Measurements from ENCODE around the gene CAMK1D.
A peak's percentile ranks its signal among the peaks of the same experiment; 100 is the strongest.

The CAMK1D gene

DNA sequence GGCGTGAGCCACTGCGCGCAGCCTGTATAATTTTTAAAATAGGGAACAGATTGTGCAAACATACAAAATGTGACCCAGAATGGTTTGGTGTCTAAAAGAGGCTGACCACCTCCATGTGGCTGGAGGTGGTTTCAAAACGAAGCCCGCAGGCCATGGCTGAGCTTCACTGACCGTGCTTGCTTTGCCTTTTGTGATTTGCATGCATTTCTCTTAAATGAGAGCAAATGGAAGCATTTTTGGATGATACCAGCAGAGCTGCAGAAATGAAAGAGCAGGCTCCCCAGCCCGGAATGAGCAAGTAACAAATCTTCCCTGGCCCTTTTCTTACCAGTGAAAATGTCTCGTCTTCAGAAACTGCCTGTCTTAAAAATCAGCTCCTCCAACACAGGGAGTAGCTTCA, 239.9 kb downstream of the CAMK1D start:
- no peak for DNase-seq (ENCODE audit: low read depth in 1 of 2, low spot score in 1 of 2)

DNA sequence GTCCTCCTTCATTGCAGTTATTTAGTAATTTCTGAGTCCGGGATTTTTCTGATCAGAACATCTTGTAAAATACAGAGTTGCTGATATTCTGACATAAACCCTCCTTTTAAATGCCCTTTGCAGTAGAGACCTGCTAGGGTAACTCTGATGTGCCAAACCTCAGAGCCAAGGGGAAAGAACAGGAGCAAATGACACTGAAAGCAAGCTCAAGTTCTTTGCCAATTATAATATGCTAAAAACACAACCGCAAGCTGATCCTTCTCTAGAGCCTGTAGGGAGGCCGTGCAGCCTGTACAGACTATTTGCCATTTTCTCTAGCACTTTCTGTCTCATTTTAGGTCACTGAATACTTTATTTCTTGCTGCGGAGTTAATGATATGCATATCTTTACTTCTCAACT, 240.4 kb downstream of the CAMK1D start:
- DNase-seq (ENCODE audit: low read depth in 1 of 2, low spot score in 1 of 2), result no peak

DNA sequence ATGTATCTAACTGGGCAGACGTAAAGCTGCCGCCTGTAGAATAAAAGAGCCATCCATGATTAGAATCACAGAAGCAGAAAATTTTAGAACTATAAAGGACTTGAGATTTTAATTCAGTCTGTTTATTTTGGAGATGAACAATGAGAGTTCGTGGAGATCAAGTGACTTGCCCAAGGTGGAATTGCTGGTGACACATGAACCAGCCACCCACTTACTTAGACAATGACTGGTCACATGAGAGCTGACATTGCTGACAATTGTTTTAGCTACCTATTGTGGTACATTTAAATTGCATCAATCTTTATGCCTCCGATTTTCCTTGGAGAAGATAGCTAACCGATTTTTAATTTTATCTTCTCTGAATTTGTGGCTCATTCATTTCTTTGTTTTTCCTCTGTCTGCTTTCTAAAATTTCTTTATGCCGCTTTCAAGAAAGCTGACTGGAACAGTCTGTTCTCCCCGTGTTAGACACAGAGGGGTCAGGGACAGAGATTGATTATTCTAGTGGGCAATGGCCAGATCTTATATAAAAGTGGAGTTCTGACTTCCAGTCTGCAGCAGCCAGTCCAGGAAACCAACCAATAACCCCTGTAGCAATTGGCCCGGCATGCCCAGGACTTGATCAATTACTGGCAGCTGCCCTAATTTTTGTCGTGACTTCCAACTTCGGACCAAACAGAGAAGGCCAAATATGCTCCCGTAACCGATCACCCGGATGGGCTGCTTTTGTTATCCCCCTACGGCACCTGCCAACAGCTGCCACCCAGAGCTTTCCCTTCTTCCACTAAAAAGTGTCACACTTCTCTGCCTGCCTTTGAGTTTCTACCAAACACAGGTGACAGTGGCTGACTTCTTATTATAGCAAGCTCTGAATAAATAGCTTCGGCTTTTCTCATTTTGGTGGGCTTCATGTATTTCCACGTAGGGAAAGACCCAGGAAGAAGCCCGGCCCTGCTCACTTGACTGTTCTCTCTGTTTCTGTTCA, 241.6 kb downstream of the CAMK1D start:
- no peak for DNase-seq (ENCODE audit: low read depth in 1 of 2, low spot score in 1 of 2)

DNA sequence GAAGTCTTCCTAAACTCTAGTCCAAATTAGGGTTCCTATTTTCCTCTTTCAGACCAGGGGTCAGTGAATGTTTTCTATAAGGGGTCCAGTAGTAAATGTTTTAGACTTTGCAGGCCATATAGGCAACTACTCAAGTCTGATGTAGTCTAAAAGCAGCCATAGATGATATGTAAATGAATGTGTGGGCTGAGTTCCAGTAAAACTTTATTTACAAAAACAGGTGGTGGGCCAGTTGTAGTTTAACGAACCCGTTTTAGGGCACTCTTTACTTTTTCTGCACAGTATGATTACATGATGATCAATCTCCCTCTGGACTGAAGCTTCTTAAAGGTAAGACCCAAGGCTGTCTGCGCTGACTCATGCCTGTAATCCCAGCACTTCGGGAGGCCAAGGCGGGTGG, 243.6 kb downstream of the CAMK1D start:
- DNase-seq (ENCODE audit: low read depth in 1 of 2, low spot score in 1 of 2), result no peak

DNA sequence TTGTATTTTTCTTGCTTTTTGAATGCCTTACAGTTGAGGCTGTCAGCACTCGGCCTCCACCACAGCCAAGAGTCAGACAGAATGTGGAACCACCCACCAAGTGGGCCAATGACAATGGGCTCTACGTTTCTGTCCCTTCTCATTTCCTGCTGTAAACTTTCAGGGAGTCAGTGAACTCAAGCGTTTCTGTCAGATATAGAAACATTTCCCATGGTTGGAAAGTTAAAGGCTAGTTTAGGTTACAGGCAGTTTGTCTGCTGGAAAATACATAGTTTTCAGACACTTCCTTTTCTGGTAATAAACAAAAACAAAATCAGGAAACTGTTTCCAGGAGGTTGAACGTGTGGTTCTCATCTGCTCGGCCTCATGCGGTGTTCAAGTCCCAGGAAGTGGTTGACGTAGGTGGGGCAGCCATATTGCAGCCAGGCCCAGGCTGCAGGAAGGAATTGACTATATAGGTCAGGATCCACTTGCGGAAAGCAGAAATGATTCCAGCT, 245.1 kb downstream of the CAMK1D start:
- peak in 1 of 2 donors; percentile 11 for DNase-seq (ENCODE audit: low read depth in 1 of 2, low spot score in 1 of 2)

DNA sequence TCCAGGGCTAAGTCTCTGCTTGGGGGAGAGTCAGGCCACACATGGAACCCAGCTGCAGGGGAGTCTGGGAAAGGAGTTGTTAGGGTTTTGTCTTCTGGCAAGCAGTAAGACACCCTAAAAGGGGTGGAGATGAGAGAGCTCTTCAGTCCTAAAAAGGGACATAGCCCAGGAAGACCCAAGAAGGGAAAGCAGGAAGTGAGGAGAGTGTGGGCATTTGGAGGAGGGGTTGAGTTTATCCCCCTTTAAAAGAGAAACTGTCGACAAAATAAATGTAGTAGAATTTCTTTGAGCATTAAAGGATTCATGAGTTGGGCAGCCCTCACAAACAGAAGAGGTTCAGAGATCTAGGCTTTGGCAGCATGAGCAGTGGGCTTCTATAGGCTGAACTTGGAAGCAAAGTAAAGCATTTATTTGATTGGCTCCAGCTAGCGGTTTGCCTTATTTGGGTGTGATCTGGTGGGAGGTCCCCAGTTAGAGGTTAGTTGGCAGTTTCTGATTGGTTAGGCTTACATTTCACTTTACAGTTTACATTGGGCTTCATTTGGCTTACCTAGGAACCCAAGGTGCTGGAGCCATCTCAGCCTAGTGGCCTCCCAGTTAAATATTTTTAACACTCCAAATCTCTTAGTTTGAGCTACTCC, 246.7 kb downstream of the CAMK1D start:
- DNase-seq (ENCODE audit: low read depth in 1 of 2, low spot score in 1 of 2), result no peak

DNA sequence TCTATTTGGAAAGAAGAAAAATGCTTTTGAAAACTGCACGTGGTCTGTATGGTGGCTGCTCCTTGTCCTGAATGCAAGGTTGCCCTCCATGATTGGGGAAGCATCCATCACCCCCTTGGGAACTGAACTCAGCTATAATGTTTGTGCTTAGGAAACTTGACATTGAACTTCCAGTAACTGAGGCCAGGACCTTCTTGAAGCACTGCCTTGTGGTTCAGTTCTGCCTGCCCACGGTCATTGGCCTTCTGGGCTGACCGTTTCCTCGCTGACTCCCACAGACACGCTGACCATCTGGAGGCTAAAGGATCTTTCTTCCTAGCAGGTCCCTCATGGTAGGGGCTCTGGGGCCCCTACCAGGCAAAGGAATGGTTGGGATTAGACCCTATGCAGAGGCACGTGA, 247.8 kb downstream of the CAMK1D start:
- DNase-seq (ENCODE audit: low read depth in 1 of 2, low spot score in 1 of 2), result no peak

DNA sequence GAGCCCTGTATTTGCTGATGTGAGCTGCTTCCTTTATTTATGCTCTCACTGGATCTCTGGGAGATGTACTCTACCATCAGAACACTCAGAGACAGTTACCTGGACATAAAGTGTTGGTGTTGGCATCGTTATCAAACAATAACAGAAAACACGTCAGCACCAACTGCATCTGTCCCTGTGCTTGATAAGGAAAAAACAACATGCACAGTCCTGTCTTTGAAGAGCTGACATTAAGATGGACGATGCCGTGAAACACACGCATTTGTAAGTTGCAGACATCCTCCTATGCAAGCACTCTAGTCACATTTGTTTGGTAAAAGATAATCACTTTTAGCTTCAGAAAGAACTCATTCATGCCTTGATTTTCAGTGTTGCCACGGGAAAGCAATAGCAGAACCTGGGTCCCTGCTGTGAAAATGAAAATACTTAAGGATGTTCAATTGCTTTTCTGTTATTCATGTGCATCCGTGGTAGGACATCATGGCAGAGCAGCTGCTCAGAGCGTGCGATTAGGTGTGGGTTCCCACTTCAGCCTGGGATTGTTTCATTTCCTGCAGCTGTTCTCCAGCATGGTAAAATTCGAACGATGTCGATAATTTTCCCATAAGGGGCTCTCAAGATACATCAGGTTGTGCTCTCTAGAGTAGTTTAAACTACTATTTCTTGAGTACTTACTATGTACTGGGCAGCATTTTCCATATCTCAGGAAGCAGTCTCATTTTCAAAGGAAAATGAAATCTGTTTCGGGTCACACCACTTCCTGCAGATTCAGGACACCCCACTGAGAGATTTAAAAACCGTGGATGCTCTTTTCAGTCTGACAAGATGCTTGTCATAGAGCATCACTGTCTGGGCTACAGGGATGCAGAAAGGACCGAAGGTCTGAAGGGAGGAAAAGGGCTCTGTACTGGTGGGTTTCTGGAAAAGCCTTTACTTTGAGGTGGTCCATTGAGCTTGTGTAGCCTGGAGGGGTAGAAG, 248.7 kb downstream of the CAMK1D start:
- DNase-seq (ENCODE audit: low read depth in 1 of 2, low spot score in 1 of 2), result no peak

DNA sequence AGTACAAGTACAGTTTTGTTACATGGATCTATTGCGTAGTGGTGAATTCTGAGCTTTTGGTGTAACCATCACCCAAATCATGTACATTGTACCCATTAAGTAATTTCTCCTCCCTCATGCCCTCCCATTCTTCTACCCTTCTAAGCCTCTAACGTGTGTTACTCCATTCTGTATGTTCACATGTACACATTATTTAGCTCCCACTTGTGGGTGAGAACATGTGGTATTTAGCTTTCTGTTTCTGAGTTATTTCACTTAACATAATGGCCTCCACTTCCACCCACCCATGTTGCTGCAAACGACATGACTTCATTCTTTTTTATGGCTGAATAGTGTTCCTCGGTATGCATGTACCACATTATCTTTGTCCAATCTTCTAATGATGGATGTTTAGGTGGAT, 251.3 kb downstream of the CAMK1D start:
- no peak for DNase-seq (ENCODE audit: low read depth in 1 of 2, low spot score in 1 of 2)

DNA sequence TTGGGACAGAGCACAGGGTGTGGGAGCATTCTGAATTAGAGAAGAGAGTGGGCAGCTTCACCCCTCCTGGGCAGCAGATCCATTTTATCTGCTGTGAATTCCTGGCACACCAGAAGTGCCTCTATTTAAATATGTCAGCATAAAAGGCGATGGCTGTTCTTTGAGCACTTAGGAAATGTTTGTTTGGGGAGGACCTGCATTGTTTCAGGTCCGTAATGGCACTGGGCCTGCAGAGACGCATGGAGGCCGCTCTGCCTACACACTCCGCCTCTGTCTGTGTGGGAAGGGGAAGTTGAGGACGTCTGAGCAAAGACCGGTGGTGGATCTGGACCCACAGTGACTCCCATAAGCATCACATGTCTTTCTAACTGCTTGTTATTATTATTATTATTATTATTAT, 253.2 kb downstream of the CAMK1D start:
- DNase-seq (ENCODE audit: low read depth in 1 of 2, low spot score in 1 of 2), result no peak

DNA sequence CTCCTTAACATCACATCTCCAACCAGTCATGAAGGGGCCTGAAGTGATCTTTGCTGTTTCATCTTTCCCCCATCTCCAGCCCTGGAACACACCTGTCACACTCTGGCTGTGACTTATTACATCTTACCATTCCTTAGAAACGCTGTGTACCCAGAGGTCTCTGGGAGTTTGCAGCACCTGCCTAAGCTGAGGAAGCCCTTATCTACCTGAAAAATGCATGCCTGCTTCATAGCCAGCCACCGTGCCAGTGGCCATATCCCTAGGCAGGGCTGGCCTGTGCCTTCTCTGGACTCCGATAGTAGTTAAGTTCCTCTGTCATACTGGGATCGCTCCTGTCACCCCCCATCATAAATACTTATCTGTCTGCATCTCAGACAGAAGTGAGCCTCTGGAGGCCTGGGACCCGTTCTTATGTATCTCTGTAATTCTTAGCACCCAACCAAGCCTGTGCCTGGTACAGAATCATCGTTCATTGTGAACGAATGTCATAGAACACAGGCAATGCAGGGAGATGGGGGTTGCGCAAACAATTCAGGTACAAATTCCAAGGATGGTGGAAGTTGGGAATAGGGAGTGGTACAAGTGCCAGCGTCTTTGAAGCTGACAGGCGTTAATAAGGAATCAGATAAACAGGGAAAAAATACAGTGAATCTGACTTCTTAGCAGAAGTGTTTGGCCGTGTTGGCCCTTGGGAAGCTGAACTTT, 254.6 kb downstream of the CAMK1D start:
- DNase-seq (ENCODE audit: low read depth in 1 of 2, low spot score in 1 of 2), result no peak

DNA sequence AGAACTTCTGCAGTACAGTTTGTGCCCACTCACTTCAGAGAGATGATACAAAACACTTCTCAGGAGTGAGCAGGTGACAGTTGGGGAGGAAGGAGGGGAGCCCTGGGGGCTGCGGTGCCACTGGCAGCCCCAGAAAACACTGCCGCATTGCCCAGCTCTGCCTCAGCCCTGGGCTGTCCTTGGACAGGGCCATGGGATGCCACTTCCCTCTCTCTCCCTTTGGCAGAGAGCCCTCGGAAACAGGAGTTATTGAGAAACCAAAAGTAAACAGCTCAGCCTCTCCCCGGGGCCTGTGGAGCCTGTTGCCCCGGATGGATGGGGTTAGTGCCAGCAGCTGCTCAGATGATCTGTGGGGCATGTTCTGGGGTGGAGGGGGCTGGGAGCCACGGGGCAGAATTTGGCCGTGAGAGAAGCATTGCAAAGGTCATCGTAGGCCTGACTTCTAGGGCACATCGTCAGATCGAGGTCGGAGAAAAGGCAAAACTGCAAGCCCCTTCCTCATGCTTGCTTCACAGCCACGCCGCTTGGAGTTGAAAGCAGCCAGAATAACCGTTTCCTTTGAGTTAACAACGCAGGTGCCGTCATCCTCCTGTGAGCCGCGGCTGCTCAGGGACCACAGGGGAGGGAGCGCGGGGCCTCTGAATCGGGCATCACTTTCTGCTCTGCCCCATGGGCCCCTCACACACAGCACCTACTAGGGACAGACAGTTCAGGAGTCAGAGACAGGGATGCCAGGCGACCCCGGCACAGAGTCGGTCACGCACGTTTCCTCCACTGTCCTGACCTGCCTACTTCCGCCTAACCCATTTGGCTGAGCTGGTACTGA, 256.4 kb downstream of the CAMK1D start:
- peak; percentile 17 to 46 for DNase-seq (ENCODE audit: low read depth in 1 of 2, low spot score in 1 of 2)

DNA sequence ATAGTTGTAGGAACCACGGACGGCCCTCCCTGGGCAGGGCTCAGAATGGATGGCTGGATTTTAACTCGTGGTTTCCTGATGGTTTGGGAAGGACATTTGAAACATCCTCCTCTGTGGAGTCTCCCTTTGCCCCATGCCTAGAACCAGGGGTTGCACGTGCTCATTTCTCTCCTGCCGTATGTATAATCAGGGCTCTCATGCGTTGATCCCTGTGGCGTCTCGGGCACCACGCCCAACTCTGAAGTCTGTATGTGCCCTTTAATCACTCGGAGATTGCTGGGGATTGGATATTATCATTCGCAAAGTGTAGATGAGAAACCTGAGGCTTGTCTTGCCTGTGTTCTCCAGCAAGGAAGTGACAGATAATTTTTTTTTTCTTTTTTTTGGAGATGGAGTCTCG, 257.1 kb downstream of the CAMK1D start:
- DNase-seq (ENCODE audit: low read depth in 1 of 2, low spot score in 1 of 2), result no peak

DNA sequence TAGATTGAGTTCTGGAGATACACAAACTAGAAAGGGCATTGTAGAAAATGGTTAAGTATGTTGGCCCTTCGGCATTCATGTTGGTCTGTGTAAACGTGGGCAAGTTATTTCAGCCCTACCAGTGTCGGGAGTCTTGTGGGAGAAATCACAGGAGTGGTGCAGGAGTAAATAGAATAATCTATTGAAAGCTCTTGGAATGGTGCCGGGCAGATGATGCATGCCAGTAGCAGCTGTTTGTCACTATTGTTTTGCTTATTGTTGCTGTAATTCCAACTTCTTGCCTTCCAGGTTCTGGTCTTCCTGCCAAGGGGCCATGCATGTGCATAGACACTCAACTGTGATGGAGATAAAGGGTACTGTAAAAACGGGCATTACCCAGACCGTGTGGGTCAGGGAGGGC, 259.4 kb downstream of the CAMK1D start:
- no peak for DNase-seq (ENCODE audit: low read depth in 1 of 2, low spot score in 1 of 2)

DNA sequence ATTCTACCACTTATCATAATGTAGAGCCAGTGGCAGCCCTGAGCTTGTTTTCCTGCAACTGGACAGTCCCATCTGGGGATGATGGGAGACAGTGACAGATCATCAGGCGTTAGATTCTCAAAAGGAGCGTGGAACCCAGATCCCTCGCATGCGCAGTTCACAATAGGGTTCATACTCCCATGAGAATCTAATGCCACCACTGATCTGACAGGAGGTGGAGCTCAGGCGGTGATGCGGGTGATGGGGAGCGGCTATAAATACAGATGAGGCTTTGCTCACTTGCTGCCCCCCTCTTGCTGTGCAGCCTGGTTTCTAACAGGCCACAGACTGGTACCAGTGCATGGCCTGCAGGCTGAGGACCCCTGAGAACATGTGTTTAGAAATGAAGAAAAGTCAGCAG, 260.1 kb downstream of the CAMK1D start:
- DNase-seq (ENCODE audit: low read depth in 1 of 2, low spot score in 1 of 2), result no peak

DNA sequence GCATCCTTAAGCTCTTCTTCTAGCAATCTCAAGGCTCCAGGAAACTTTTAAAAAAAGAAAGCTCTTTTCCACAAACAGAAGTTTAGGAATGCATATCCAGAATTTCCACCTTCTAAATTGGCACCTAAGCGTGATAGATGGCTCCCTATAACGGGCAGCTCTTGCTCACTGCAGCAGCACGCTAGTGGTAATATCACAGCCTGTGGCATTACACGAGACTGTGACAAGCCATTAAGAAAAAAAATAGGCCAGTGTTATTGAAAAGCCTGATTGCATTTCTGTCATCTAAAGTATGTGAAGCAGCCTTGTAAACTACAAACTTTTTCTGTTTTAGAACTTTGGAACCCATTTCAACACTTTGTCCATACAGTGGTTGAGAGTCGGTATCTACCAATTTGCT, 263.8 kb downstream of the CAMK1D start:
- DNase-seq (ENCODE audit: low read depth in 1 of 2, low spot score in 1 of 2), result no peak

DNA sequence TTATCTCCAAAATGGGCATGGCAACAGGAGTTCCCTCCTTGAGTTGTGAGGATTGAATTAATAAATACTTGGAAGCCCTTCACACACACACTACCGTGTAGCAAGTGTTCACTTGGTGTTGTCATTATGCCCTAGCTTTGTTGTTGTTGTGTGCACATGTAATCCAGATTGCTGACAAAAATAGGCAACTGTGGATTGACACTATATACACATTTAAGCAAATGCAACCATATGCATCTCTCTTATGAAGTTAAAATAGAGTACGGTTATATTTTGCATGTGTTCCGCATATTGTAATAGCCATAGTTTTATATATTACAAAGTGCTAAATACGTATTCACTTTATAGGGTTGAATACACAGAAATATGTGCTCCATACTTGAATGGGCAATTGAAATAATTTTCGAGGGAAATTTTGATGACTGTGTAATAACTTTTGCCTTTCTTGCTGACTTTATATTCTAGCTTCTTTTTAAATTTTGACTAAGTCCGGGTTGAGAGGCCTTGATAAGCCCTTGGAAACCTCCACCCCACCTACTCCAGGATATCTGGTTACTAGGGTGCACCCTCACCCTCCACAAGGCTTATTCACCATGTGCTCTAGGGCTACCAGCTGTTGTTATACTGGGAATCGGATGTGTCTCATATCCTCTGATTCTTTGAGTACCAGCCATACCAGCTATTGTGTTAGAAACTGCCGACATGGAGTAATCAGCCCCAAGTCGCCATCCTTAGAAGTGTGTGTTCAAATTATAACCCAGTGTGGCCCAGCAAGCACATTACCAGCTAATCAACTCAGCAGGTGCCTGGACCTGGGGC, 265.0 kb downstream of the CAMK1D start:
- no peak for DNase-seq (ENCODE audit: low read depth in 1 of 2, low spot score in 1 of 2)

DNA sequence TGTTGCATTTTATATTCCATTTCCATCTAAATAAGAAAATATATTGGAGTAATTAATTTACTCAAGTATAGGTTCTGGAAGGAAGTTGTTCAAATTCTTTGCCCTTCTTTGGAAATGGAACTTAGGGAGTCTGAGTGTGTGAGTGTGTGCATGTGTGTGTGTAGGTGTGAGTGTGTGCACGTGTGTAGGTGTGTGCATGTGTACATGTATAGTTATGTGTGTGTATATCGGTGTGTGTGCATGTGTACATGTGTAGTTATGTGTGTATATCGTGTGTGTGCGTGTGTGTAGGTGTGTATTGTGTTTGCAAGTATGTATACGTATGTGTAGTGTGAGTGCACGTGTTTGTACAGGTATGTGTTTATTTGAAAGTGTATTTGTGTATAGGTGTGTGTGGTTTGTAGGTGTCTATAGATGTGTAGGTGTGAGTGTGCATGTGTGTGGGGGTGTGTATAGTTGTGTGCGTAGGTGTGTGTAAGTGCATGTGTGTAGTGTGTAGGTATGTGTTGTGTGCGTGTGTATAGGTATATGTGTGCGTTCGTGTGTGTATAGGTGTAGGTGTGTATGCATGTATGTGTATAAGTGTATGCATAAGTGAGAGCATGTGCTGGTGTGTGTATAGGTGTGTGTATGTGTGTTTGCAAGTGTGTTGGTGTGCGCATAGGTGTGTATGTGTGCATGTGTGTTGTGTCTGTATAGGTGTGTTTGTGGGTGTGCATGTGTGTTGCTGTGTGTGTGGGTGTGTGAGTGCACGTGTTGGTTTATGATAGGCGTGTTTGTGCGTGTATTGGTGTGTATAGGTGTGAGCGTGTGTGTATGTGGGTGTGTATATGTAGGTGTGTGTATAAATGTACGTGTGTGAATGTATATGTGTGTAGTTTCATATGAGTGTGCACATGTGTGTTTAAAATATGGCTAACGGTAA, 266.2 kb downstream of the CAMK1D start:
- DNase-seq (ENCODE audit: low read depth in 1 of 2, low spot score in 1 of 2), result no peak

All from activated CD4-positive, alpha-beta T cell treated with anti-CD3 and anti-CD28 coated beads, Interleukin-2, amount 50 U/mL, for 24 hours (primary cell).